H9 (cell line): ENCODE measurements around the gene CFAP100. TPM values are rescaled to one million over a fixed set of nuclear protein-coding genes. Genes with fewer than 3 reads are reported as not detected.

Source experiments
- DNase-seq: peaks from one replicate; pipeline ENCODE4 v3.0.0-alpha.2; 2017
- H2AFZ ChIP-seq: one replicate; pipeline ENCODE4 v1.6.1; 2013; ENCODE audit warnings: mild to moderate bottlenecking, low read length, control low read depth, moderate library complexity
- H2AK5ac ChIP-seq: 2 replicates; pipeline ENCODE4 v1.6.1; 2013; ENCODE audit warnings: low read length, control low read depth, mixed read lengths; ENCODE audit not compliant: insufficient read length
- H2BK120ac ChIP-seq: one replicate; pipeline ENCODE4 v1.6.1; 2013; ENCODE audit warnings: low read depth, mild to moderate bottlenecking, low read length, control low read depth, inconsistent platforms; ENCODE audit not compliant: poor library complexity, severe bottlenecking
- H2BK12ac ChIP-seq: 2 replicates; pipeline ENCODE4 v1.6.1; 2013; ENCODE audit warnings: low read length, control low read depth, mixed read lengths, low read depth; ENCODE audit not compliant: insufficient read length
- H2BK15ac ChIP-seq: 2 replicates; pipeline ENCODE4 v1.6.1; 2013; ENCODE audit warnings: low read depth, low read length, control low read depth
- H2BK20ac ChIP-seq: one replicate; pipeline ENCODE4 v1.6.1; 2013; ENCODE audit warnings: low read depth, mild to moderate bottlenecking, low read length, control low read depth, inconsistent platforms; ENCODE audit not compliant: poor library complexity, severe bottlenecking
- H2BK5ac ChIP-seq: 2 replicates; pipeline ENCODE4 v1.6.1; 2013; ENCODE audit warnings: low read length, control low read depth, mixed read lengths; ENCODE audit not compliant: insufficient read length
- H3K14ac ChIP-seq: 2 replicates; pipeline ENCODE4 v1.6.1; 2013; ENCODE audit warnings: low read length, control low read depth; ENCODE audit not compliant: insufficient read depth
- H3K18ac ChIP-seq: 2 replicates; pipeline ENCODE4 v1.6.1; 2013; ENCODE audit warnings: low read depth, mild to moderate bottlenecking, mixed read lengths, low read length, control low read depth; ENCODE audit not compliant: insufficient read length
- H3K23ac ChIP-seq: 2 replicates; pipeline ENCODE4 v1.6.1; 2013; ENCODE audit warnings: low read length, control low read depth, mixed read lengths, low read depth; ENCODE audit not compliant: insufficient read length
- H3K23me2 ChIP-seq: 2 replicates; pipeline ENCODE4 v1.6.1; 2013; ENCODE audit warnings: low read depth, mild to moderate bottlenecking, mixed read lengths, low read length, control low read depth; ENCODE audit not compliant: insufficient read length, poor library complexity, severe bottlenecking
- H3K27ac ChIP-seq: 2 replicates; pipeline ENCODE4 v1.5.1; 2013; ENCODE audit warnings: low read length, control low read depth, mixed read lengths, low read depth; ENCODE audit not compliant: insufficient read length
- H3K27me3 ChIP-seq: 2 replicates; pipeline ENCODE4 v1.6.1; 2013; ENCODE audit warnings: low read length, control low read depth, inconsistent platforms; ENCODE audit not compliant: insufficient read depth
- H3K4ac ChIP-seq: 2 replicates; pipeline ENCODE4 v1.6.1; 2013; ENCODE audit warnings: low read depth, mild to moderate bottlenecking, control low read depth, inconsistent platforms, low read length, moderate library complexity
- H3K4me1 ChIP-seq: 2 replicates; pipeline ENCODE4 v1.6.1; 2013; ENCODE audit warnings: low read length, control low read depth, inconsistent platforms; ENCODE audit not compliant: insufficient read depth
- H3K4me2 ChIP-seq: 2 replicates; pipeline ENCODE4 v1.6.1; 2013; ENCODE audit warnings: low read length, control low read depth, mixed read lengths; ENCODE audit not compliant: insufficient read length, insufficient read depth
- H3K56ac ChIP-seq: 2 replicates; pipeline ENCODE4 v1.6.1; 2013; ENCODE audit warnings: low read depth, mild to moderate bottlenecking, mixed read lengths, low read length, control low read depth; ENCODE audit not compliant: insufficient read length
- H3K79me1 ChIP-seq: 2 replicates; pipeline ENCODE4 v1.6.1; 2013; ENCODE audit warnings: low read depth, mild to moderate bottlenecking, moderate library complexity, low read length, control low read depth, inconsistent platforms; ENCODE audit not compliant: insufficient read depth, poor library complexity, severe bottlenecking
- H3K79me2 ChIP-seq: 2 replicates; pipeline ENCODE4 v1.6.1; 2013; ENCODE audit warnings: low read length, control low read depth, inconsistent platforms; ENCODE audit not compliant: insufficient read depth
- H3K9ac ChIP-seq: 2 replicates; pipeline ENCODE4 v1.6.1; 2013; ENCODE audit warnings: low read length, control low read depth, mixed read lengths; ENCODE audit not compliant: insufficient read length; ENCODE audit errors: extremely low read depth
- H3K9me3 ChIP-seq: one replicate; pipeline ENCODE4 v1.6.1; 2013; ENCODE audit warnings: low read depth, low read length, inconsistent platforms; ENCODE audit not compliant: control insufficient read depth
- H3T11ph ChIP-seq: one replicate; pipeline ENCODE4 v1.6.1; 2013; ENCODE audit warnings: mild to moderate bottlenecking, low read length, control low read depth, inconsistent platforms
- H4K20me1 ChIP-seq: one replicate; pipeline ENCODE4 v1.6.1; 2013; ENCODE audit not compliant: control insufficient read depth, insufficient read length, insufficient read depth
- H4K5ac ChIP-seq: 2 replicates; pipeline ENCODE4 v1.6.1; 2013; ENCODE audit warnings: low read depth, mild to moderate bottlenecking, mixed read lengths, low read length, control low read depth; ENCODE audit not compliant: insufficient read length
- H4K8ac ChIP-seq: replicated peaks from 2 replicates; pipeline ENCODE4 v1.6.1; 2013; ENCODE audit warnings: low read length, control low read depth, mixed read lengths, low read depth; ENCODE audit not compliant: insufficient read length
- H4K91ac ChIP-seq: 2 replicates; pipeline ENCODE4 v1.6.1; 2013; ENCODE audit warnings: low read depth, mild to moderate bottlenecking, moderate library complexity, mixed read lengths, low read length, control low read depth; ENCODE audit not compliant: insufficient read length
- H3K27ac Mint-ChIP-seq, 3 experiments: 2 replicates in 2 of 3; 3 replicates in 1 of 3; pipeline ENCODE4 v1.8.0; 2020 to 2021; ENCODE audit warnings: mixed read lengths in 3 of 3, mild to moderate bottlenecking in 1 of 3, moderate library complexity in 1 of 3
- H3K27me3 Mint-ChIP-seq: 2 replicates; pipeline ENCODE4 v1.8.0; 2021; ENCODE audit warnings: low read depth, mild to moderate bottlenecking, moderate library complexity, mixed read lengths
- H3K36me3 Mint-ChIP-seq, 3 experiments: 2 replicates in 2 of 3; 3 replicates in 1 of 3; pipeline ENCODE4 v1.8.0; 2020 to 2021; ENCODE audit warnings: low read depth in 3 of 3, mixed read lengths in 3 of 3; ENCODE audit not compliant: insufficient read depth in 1 of 3
- H3K4me1 Mint-ChIP-seq, 2 experiments: 2 replicates each; pipeline ENCODE4 v1.8.0; 2020; ENCODE audit warnings: mixed read lengths in 2 of 2
- H3K4me3 Mint-ChIP-seq, 2 experiments: 2 replicates in 1 of 2; 3 replicates in 1 of 2; pipeline ENCODE4 v1.8.0; 2020 to 2021; ENCODE audit warnings: mild to moderate bottlenecking in 2 of 2, mixed read lengths in 2 of 2, moderate library complexity in 1 of 2
- H3K9me3 Mint-ChIP-seq, 2 experiments: 2 replicates in 1 of 2; 3 replicates in 1 of 2; pipeline ENCODE4 v1.8.0; 2020; ENCODE audit warnings: mild to moderate bottlenecking in 2 of 2, mixed read lengths in 2 of 2, moderate library complexity in 1 of 2
- WGBS: extraction: QIAGEN DNeasy Blood & Tissue Kit; methylation state at CpG from one replicate; pipeline ENCODE4 v1.1.7; 2013; ENCODE audit warnings: missing lambda C conversion rate, low lambda C conversion rate, mixed read lengths; ENCODE audit not compliant: insufficient read length; ENCODE audit errors: extremely low coverage; 5-methylcytosine and 5-hydroxymethylcytosine counted together
- total RNA-seq: library from RNA; stranded (reverse); gene quantifications from 2 replicates; pipeline ENCODE4 v1.2.1, GENCODE V29; 2021
- TF ChIP-seq, protein P1 (sequence below): fragments of 200-600 bp; sonication (generic); conservative IDR thresholded peaks from 3 replicates; pipeline ENCODE4 v1.8.0; 2021; ENCODE audit warnings: antibody characterized with exemption, mild to moderate bottlenecking

CFAP100 gene
- total RNA-seq, 1 experiment from 2014 or later: 0.44 TPM

DNA sequence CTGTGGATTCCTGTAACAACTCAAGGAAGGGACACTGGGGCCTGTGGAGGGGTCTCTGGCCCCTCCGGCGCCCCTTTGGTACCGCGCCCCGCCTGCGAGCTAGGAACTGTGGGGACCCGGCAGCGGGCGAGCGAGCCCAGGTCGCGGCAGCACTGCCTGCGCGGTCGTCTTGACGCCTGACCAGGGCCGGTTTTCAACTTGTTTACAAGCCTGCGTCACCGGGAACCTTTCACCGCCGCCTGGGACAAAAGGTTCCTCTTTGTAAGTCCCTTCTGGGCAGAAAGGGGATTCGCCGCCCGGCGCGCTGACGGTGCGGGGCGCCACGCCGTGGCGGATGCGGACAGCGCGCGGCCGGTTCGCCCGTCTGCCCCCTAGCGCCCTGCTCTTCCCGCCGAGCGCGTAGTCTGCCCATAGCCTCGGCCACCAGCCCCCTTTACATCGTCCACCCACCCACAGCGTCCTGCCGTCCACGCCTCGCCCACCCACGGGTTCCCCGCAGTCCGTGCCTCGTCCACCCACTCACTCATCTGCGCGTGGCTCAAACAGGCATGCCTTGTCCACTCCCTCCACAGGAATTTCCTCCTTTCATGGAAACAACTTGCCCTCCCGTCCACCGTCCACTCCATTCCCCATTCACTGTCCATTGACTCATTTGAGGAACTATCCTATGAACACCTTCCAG is 5.5 kb upstream of the CFAP100 start:
- no peak overlapping the region for H3T11ph ChIP-seq
- no peak overlapping the region for H3K9ac ChIP-seq
- H3K27me3 Mint-ChIP-seq: peaks cover 55% of the 10 kb centered on the region
- WGBS: no CpG with 5 or more reads among the region's 58 CpGs
- no peak overlapping the region for H3K23ac ChIP-seq
- no peak overlapping the region for H2BK120ac ChIP-seq
- no peaks in the 10 kb centered on the region for H3K79me1 ChIP-seq
- H3K9me3 ChIP-seq: no peaks in the 10 kb centered on the region
- H3K27ac Mint-ChIP-seq: peak overlapping the region in 1 of 3 experiments; percentile 42; a peak in 2 of 7 replicates
- no peak overlapping the region for H2BK5ac ChIP-seq
- peak overlapping the region; percentile 39 for H3K4me2 ChIP-seq
- no peak overlapping the region for H2AFZ ChIP-seq
- H2BK15ac ChIP-seq: no peak overlapping the region
- no peak overlapping the region for H4K5ac ChIP-seq
- H3K14ac ChIP-seq: 0 out of 2 replicates have a peak overlapping the region, but pooled peaks have one; percentile 28
- H3K4me1 ChIP-seq: no peaks in the 10 kb centered on the region
- H3K36me3 Mint-ChIP-seq: no peaks in the 10 kb centered on the region; a peak in 1 of 7 replicates
- peaks cover 11 to 14% of the 10 kb centered on the region in 2 experiments for H3K4me1 Mint-ChIP-seq
- H3K79me2 ChIP-seq: no peaks in the 10 kb centered on the region
- H3K56ac ChIP-seq: no peak overlapping the region
- H3K23me2 ChIP-seq: no peaks in the 10 kb centered on the region
- peak overlapping the region; percentile 33 for H2BK20ac ChIP-seq
- H2AK5ac ChIP-seq: no peak overlapping the region
- H3K27ac ChIP-seq: no peak overlapping the region
- H4K8ac ChIP-seq: no peak overlapping the region
- no peak overlapping the region for H3K4ac ChIP-seq
- peaks cover 0 to 3% of the 10 kb centered on the region in 2 experiments; a peak in 3 of 5 replicates for H3K9me3 Mint-ChIP-seq
- H3K18ac ChIP-seq: no peak overlapping the region
- H2BK12ac ChIP-seq: no peak overlapping the region
- H4K20me1 ChIP-seq: no peaks in the 10 kb centered on the region
- peak overlapping the region; percentile 19 to 33 for H3K4me3 Mint-ChIP-seq
- TF ChIP-seq, protein P1, sequence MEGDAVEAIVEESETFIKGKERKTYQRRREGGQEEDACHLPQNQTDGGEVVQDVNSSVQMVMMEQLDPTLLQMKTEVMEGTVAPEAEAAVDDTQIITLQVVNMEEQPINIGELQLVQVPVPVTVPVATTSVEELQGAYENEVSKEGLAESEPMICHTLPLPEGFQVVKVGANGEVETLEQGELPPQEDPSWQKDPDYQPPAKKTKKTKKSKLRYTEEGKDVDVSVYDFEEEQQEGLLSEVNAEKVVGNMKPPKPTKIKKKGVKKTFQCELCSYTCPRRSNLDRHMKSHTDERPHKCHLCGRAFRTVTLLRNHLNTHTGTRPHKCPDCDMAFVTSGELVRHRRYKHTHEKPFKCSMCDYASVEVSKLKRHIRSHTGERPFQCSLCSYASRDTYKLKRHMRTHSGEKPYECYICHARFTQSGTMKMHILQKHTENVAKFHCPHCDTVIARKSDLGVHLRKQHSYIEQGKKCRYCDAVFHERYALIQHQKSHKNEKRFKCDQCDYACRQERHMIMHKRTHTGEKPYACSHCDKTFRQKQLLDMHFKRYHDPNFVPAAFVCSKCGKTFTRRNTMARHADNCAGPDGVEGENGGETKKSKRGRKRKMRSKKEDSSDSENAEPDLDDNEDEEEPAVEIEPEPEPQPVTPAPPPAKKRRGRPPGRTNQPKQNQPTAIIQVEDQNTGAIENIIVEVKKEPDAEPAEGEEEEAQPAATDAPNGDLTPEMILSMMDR: peak; percentile 95
- peak; percentile 94 for DNase-seq
- H4K91ac ChIP-seq: no peak overlapping the region
- peaks cover 4% of the 10 kb centered on the region; the same call in 1 of the 2 replicates for H3K27me3 ChIP-seq
